WERI-Rb-1 (cell line): ENCODE data around the gene TOX3.

Source experiments
- DNase-seq: peaks from one replicate; pipeline ENCODE4 v3.0.0-alpha.2; 2020
- H3K27ac ChIP-seq: fragments of 250-450 bp; sonication (Bioruptor Pico); 2 replicates; pipeline ENCODE4 v1.5.1; 2020; ENCODE audit warnings: mild to moderate bottlenecking, moderate library complexity
- H3K27me3 ChIP-seq: fragments of 250-450 bp; sonication (Bioruptor Pico); 2 replicates; pipeline ENCODE4 v1.5.1; 2021; ENCODE audit warnings: mild to moderate bottlenecking, low read depth, moderate library complexity; ENCODE audit not compliant: insufficient read depth, severe bottlenecking
- H3K36me3 ChIP-seq: fragments of 250-450 bp; sonication (Bioruptor Pico); 2 replicates; pipeline ENCODE4 v1.5.1; 2020; ENCODE audit warnings: mild to moderate bottlenecking, moderate library complexity
- H3K4me3 ChIP-seq: 2 replicates; pipeline ENCODE4 v1.5.1; 2011; ENCODE audit warnings: low read depth, mild to moderate bottlenecking, control low read depth, low read length
- H3K9me3 ChIP-seq: fragments of 250-450 bp; sonication (Bioruptor Pico); 2 replicates; pipeline ENCODE4 v1.5.1; 2021; ENCODE audit warnings: mild to moderate bottlenecking, moderate library complexity; ENCODE audit not compliant: severe bottlenecking
- CTCF ChIP-seq: IDR thresholded peaks from 2 replicates; pipeline ENCODE4 v1.5.1; 2011; ENCODE audit warnings: low read depth, mild to moderate bottlenecking, control low read depth, inconsistent platforms, low read length

Gene TOX3

GRCh38 chr16:52398491-52398960 lies 148.4 kb downstream of the TOX3 start:
- no peak overlapping the region for H3K4me3 ChIP-seq

GRCh38 chr16:52398021-52398420 lies 148.9 kb downstream of the TOX3 start:
- H3K27me3 ChIP-seq, result no peaks in the 10 kb centered on the region
- no peaks in the 10 kb centered on the region for H3K36me3 ChIP-seq
- no peak for TF ChIP-seq CTCF
- DNase-seq, result no peak
- no peaks in the 10 kb centered on the region for H3K9me3 ChIP-seq
- H3K27ac ChIP-seq, result no peak overlapping the region
- H3K4me3 ChIP-seq, result no peak overlapping the region

More at GRCh38 chr16:52398491-52398960, 148.4 kb downstream of the TOX3 start:
- Histone ChIP-seq H3K9me3 (no peaks in the 10 kb centered on the region), H3K27me3 (no peaks in the 10 kb centered on the region), H3K36me3 (no peaks in the 10 kb centered on the region), H3K27ac (no peak overlapping the region)
- no peak for TF ChIP-seq CTCF
- DNase-seq, result no peak

GRCh38 chr16:52393448-52393847 lies 153.5 kb downstream of the TOX3 start:
- Histone ChIP-seq H3K4me3 (no peak overlapping the region), H3K27me3 (no peaks in the 10 kb centered on the region), H3K9me3 (no peaks in the 10 kb centered on the region), H3K27ac (no peak overlapping the region), H3K36me3 (no peaks in the 10 kb centered on the region)
- no peak for TF ChIP-seq CTCF
- DNase-seq, result no peak

- no peaks in the 10 kb centered on the region for H3K27me3 ChIP-seq
- no peaks in the 10 kb centered on the region for H3K9me3 ChIP-seq
- H3K27ac ChIP-seq, result no peak overlapping the region
- no peaks in the 10 kb centered on the region for H3K36me3 ChIP-seq
- no peak overlapping the region for H3K4me3 ChIP-seq
- no peak for TF ChIP-seq CTCF
- no peak for DNase-seq
Observed at GRCh38 chr16:52389045-52389444, 157.9 kb downstream of the TOX3 start.
